ENCODE measurements around the gene ZNF2. TPM values are rescaled to one million over a fixed set of nuclear protein-coding genes. Genes with fewer than 3 reads are reported as not detected.

The ZNF2 gene
- total and polyA plus RNA-seq, 2 of the 13 experiments (the other 11 are each of a cell fraction or from before 2014, with no cell fraction given): 4.3 to 6.1 TPM

GRCh38 chr2:95158891-95159619, 6.6 kb upstream of the ZNF2 start (continued):
- TF ChIP-seq MYC (CRISPR knock-in tag; IDR thresholded peaks at IDR 0.05; ENCODE audit: borderline replicate concordance) (peak; percentile 25; the same call in 1 of the 2 replicates), DZIP1 (CRISPR knock-in tag; IDR thresholded peaks at IDR 0.05) (no peak), ZNF205 (CRISPR knock-in tag; IDR thresholded peaks at IDR 0.05) (no peak), ZBTB34 (CRISPR knock-in tag; IDR thresholded peaks at IDR 0.05) (no peak; the same call in 1 of the 2 replicates), ZNF788 (CRISPR knock-in tag; IDR thresholded peaks at IDR 0.05; ENCODE audit: borderline replicate concordance) (no peak), HOXA5 (CRISPR knock-in tag; IDR thresholded peaks at IDR 0.05) (no peak), SALL1 (CRISPR knock-in tag; IDR thresholded peaks at IDR 0.05) (peak; percentile 28), ZNF414 (CRISPR knock-in tag; IDR thresholded peaks at IDR 0.05) (no peak; the same call in 1 of the 2 replicates), ZNF615 (CRISPR knock-in tag; IDR thresholded peaks at IDR 0.05; ENCODE audit: borderline replicate concordance) (no peak), HOXA9 (CRISPR knock-in tag; IDR thresholded peaks at IDR 0.05; ENCODE audit: borderline replicate concordance) (0 out of 2 replicates have a peak, but pooled peaks have one; percentile 52), SRSF9 (IDR thresholded peaks at IDR 0.05; ENCODE audit: borderline replicate concordance, insufficient read depth, low read depth, low read length, poor library complexity, severe bottlenecking) (no peak), ARNTL (CRISPR knock-in tag; IDR thresholded peaks at IDR 0.05) (no peak), HNF4A (CRISPR knock-in tag; IDR thresholded peaks at IDR 0.05) (no peak), ESRRA (CRISPR knock-in tag; IDR thresholded peaks at IDR 0.05; ENCODE audit: low read depth) (no peak), ZNF720 (CRISPR knock-in tag; IDR thresholded peaks at IDR 0.05) (no peak), NCOA1 (CRISPR knock-in tag; IDR thresholded peaks at IDR 0.05) (no peak), FOXK2 (IDR thresholded peaks at IDR 0.05) (no peak), ATF5 (CRISPR knock-in tag; IDR thresholded peaks at IDR 0.05; ENCODE audit: low read depth) (no peak), ZNF747 (CRISPR knock-in tag; IDR thresholded peaks at IDR 0.05; ENCODE audit: borderline replicate concordance) (no peak)
- TF ChIP-seq, protein P1, sequence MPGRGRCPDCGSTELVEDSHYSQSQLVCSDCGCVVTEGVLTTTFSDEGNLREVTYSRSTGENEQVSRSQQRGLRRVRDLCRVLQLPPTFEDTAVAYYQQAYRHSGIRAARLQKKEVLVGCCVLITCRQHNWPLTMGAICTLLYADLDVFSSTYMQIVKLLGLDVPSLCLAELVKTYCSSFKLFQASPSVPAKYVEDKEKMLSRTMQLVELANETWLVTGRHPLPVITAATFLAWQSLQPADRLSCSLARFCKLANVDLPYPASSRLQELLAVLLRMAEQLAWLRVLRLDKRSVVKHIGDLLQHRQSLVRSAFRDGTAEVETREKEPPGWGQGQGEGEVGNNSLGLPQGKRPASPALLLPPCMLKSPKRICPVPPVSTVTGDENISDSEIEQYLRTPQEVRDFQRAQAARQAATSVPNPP (CRISPR knock-in tag; IDR thresholded peaks at IDR 0.05): no peak

All from HepG2 (cell line).